HepG2 (cell line): Measurements from ENCODE around the gene RDH14. TPM values are rescaled to one million over a fixed set of nuclear protein-coding genes. Genes with fewer than 3 reads are reported as not detected.

ENCODE experiments used
- ATAC-seq: fragments of 200-7000 bp; cut with Tn5 transposase; 3 replicates; pipeline ENCODE4 v1.9.1; 2020; ENCODE audit warnings: mild to moderate bottlenecking, moderate library complexity
- BruUV-seq: library from RNA; stranded (reverse); fragments of 400-500 nt; replicated peaks from 2 replicates; lab custom pipeline; 2021; lab: Mats Ljungman, UMichigan
- CTCF ChIA-PET: fragments of 300-600 bp; formaldehyde crosslinking; extraction: SDS; loops from one replicate; lab custom pipeline; 2021; ENCODE audit warnings: low total read pairs, inconsistent platforms, low intra/inter-chr PET ratio; lab: Yijun Ruan, JAX
- POLR2A ChIA-PET: fragments of 350-600 bp; sonication (Branson Sonifier 250); formaldehyde crosslinking; loops from one replicate; lab custom pipeline; 2020; ENCODE audit warnings: antibody characterized with exemption, inconsistent platforms; lab: Yijun Ruan, JAX
- DNase-seq: peaks from one replicate; pipeline ENCODE4 v3.0.0-alpha.2; 2015; ENCODE audit warnings: low spot score
- FAIRE-seq: peaks from 3 replicates; lab custom pipeline; 2011; peaks lifted over from hg19 to GRCh38; lab: Jason Lieb, UNC
- H2AFZ ChIP-seq: one replicate; pipeline ENCODE4 v1.6.1; 2011; ENCODE audit warnings: low read length, inconsistent platforms
- H3K27ac ChIP-seq: fragments of 300-600 bp; 3 replicates; pipeline ENCODE4 v1.8.0; 2011; ENCODE audit warnings: mixed run types, mild to moderate bottlenecking, mixed read lengths, low read length, inconsistent platforms; ENCODE audit not compliant: insufficient read depth; ENCODE audit errors: extremely low read length
- H3K27me3 ChIP-seq, 2 experiments: fragments of 200-600 bp in 1 of 2; 2 replicates in 1 of 2; 3 replicates in 1 of 2; pipeline versions ENCODE4 v1.6.0 to v1.8.0; 2011; ENCODE audit warnings: low read length in 2 of 2, mild to moderate bottlenecking in 2 of 2, moderate library complexity in 2 of 2, inconsistent platforms in 1 of 2; ENCODE audit not compliant: insufficient read depth in 2 of 2, control insufficient read depth in 1 of 2
- H3K36me3 ChIP-seq, 2 experiments: fragments of 200-600 bp in 1 of 2; replicated peaks in 1 of 2; 2 replicates in 1 of 2; 3 replicates in 1 of 2; pipeline versions ENCODE4 v1.5.1 to v1.8.0; 2011; ENCODE audit warnings: low read length in 2 of 2, inconsistent platforms in 1 of 2; ENCODE audit not compliant: insufficient read depth in 2 of 2, control insufficient read depth in 1 of 2
- H3K4me1 ChIP-seq: 2 replicates; pipeline ENCODE4 v1.5.1; 2012; ENCODE audit warnings: low read length, inconsistent platforms; ENCODE audit not compliant: insufficient read depth
- H3K4me2 ChIP-seq: 2 replicates; pipeline ENCODE4 v1.6.0; 2011; ENCODE audit warnings: low read depth, low read length, inconsistent platforms
- H3K4me3 ChIP-seq, 3 experiments: fragments of 200-600 bp in 1 of 3; sonication (generic), shearing (Covaris generic) in 1 of 3; replicated peaks in 1 of 3; 2 replicates each; pipeline ENCODE4 v1.5.1; 2011 to 2016; ENCODE audit warnings: low read length in 3 of 3, inconsistent platforms in 2 of 3, low read depth in 2 of 3, mild to moderate bottlenecking in 2 of 3, control low read depth in 1 of 3, mixed read lengths in 1 of 3; ENCODE audit not compliant: insufficient read depth in 1 of 3
- H3K79me2 ChIP-seq: one replicate; pipeline ENCODE4 v1.6.1; 2011; ENCODE audit warnings: low read length, inconsistent platforms; ENCODE audit not compliant: insufficient read depth
- H3K9ac ChIP-seq: 2 replicates; pipeline ENCODE4 v1.6.0; 2011; ENCODE audit warnings: mild to moderate bottlenecking, low read depth, low read length, inconsistent platforms; ENCODE audit not compliant: insufficient read depth
- H3K9me3 ChIP-seq: 2 replicates; pipeline ENCODE4 v1.5.1; 2012; ENCODE audit warnings: mild to moderate bottlenecking, low read length
- H4K20me1 ChIP-seq: 2 replicates; pipeline ENCODE4 v1.6.0; 2011; ENCODE audit warnings: inconsistent platforms, mild to moderate bottlenecking, low read length, moderate library complexity; ENCODE audit not compliant: insufficient read depth
- ARNT ChIP-seq: fragments of 450-650 bp; IDR thresholded peaks from 2 replicates; pipeline ENCODE4 v1.6.1; 2017
- CREM ChIP-seq, 2 experiments: sonication (generic) in 1 of 2; formaldehyde crosslinking in 1 of 2; IDR thresholded peaks; 2 replicates each; pipeline versions ENCODE4 v1.4.0 to v1.6.1; 2016 to 2020; ENCODE audit warnings: antibody characterized with exemption in 1 of 2, mild to moderate bottlenecking in 1 of 2, missing genetic modification reagents in 1 of 2
- FOXA3 ChIP-seq: IDR thresholded peaks from 2 replicates; pipeline ENCODE4 v1.6.1; 2016; ENCODE audit warnings: missing genetic modification reagents, missing compliant biosample characterization
- FOXP1 ChIP-seq, 2 experiments: fragments of 450-650 bp in 1 of 2; IDR thresholded peaks; 2 replicates each; pipeline ENCODE4 v1.6.1; 2017 to 2018; ENCODE audit warnings: antibody characterized with exemption in 1 of 2
- HHEX ChIP-seq: IDR thresholded peaks from 2 replicates; pipeline ENCODE4 v1.6.1; 2016; ENCODE audit warnings: control low read depth
- HMG20A ChIP-seq: IDR thresholded peaks from 2 replicates; pipeline ENCODE4 v1.6.1; 2016; ENCODE audit warnings: borderline replicate concordance
- HNF4G ChIP-seq, 2 experiments: sonication (generic) in 1 of 2; formaldehyde crosslinking in 1 of 2; IDR thresholded peaks; 2 replicates each; pipeline versions ENCODE4 v1.4.0 to v1.6.1; 2011 to 2020; ENCODE audit warnings: borderline replicate concordance in 2 of 2, low read depth in 2 of 2, mild to moderate bottlenecking in 2 of 2, low read length in 1 of 2, missing genetic modification reagents in 1 of 2, moderate library complexity in 1 of 2
- NFE2 ChIP-seq: sonication (generic); formaldehyde crosslinking; IDR thresholded peaks from 2 replicates; pipeline ENCODE4 v1.4.0; 2020; ENCODE audit warnings: missing genetic modification reagents
- NFIC ChIP-seq: IDR thresholded peaks from 2 replicates; pipeline ENCODE4 v1.6.1; 2012; ENCODE audit warnings: mild to moderate bottlenecking, low read length, inconsistent platforms
- SOX6 ChIP-seq, 2 experiments: fragments of 450-650 bp in 1 of 2; sonication (generic) in 1 of 2; formaldehyde crosslinking in 1 of 2; IDR thresholded peaks; 2 replicates each; pipeline versions ENCODE4 v1.4.0 to v1.6.1; 2017 to 2020; ENCODE audit warnings: antibody characterized with exemption in 1 of 2, mild to moderate bottlenecking in 1 of 2, missing genetic modification reagents in 1 of 2
- STAT5B ChIP-seq: sonication (generic); formaldehyde crosslinking; IDR thresholded peaks from 2 replicates; pipeline ENCODE4 v1.4.0; 2020; ENCODE audit warnings: missing genetic modification reagents
- TCF7 ChIP-seq: sonication (generic); IDR thresholded peaks from 2 replicates; pipeline ENCODE4 v1.6.1; 2016; ENCODE audit warnings: antibody characterized with exemption, low read depth
- ZNF879 ChIP-seq: sonication (generic); formaldehyde crosslinking; IDR thresholded peaks from 2 replicates; pipeline ENCODE4 v1.8.1; 2023; ENCODE audit warnings: missing genetic modification reagents
- WGBS: methylation state at CpG from one replicate; pipeline ENCODE4 v1.1.6; 2017; ENCODE audit warnings: low lambda C conversion rate; 5-methylcytosine and 5-hydroxymethylcytosine counted together
- in situ Hi-C: cut with HindIII; loops from 2 replicates; pipeline ENCODE4 v1.10.0; 2017; ENCODE audit warnings: low pct_unique_long_range_greater_than_20kb; ENCODE audit not compliant: extremely low pct_ligation_motif_present
- intact Hi-C: fragments of 100-400 bp; cut with micrococcal nuclease; formaldehyde crosslinking; loops from one replicate; pipeline ENCODE4 v1.10.0; 2022; ENCODE audit not compliant: unreplicated experiment
- polyA plus RNA-seq, 8 experiments: library from polyadenylated mRNA; depleted of rRNA in 3 of 8; stranded (reverse) in 7 of 8; unstranded in 1 of 8; fragments of >200 nt; fragmentation: Illumina TruSeq in 4 of 8; extraction: Trizol in 4 of 8; gene quantifications; 2 replicates each; pipeline versions ENCODE4 v1.2.1 to v1.2.3, GENCODE V29; 2011 to 2016; ENCODE audit warnings: low read depth in 4 of 8, missing spikeins in 1 of 8, mixed read lengths in 1 of 8; ENCODE audit not compliant: insufficient read depth in 1 of 8
- total RNA-seq, 5 experiments: library from RNA; depleted of rRNA; stranded (reverse); fragments of >200 nt; fragmentation: Illumina TruSeq; extraction: Trizol; gene quantifications; 2 replicates each; pipeline ENCODE4 v1.2.3, GENCODE V29; 2016; ENCODE audit warnings: low read depth in 1 of 5
- TF ChIP-seq, protein P1 (sequence below): sonication (generic); formaldehyde crosslinking; IDR thresholded peaks from 2 replicates; pipeline ENCODE4 v1.5.0; 2020; ENCODE audit warnings: missing genetic modification reagents, mild to moderate bottlenecking, borderline replicate concordance
- TF ChIP-seq, protein P2 (sequence below): sonication (generic); formaldehyde crosslinking; IDR thresholded peaks from 2 replicates; pipeline ENCODE4 v1.8.1; 2023; ENCODE audit warnings: missing genetic modification reagents, mild to moderate bottlenecking, borderline replicate concordance
- TF ChIP-seq, protein P3 (sequence below): IDR thresholded peaks from 2 replicates; pipeline ENCODE4 v1.6.1; 2016; ENCODE audit warnings: low read depth, control low read depth
- TF ChIP-seq, protein P4 (sequence below): sonication (generic); formaldehyde crosslinking; IDR thresholded peaks from 2 replicates; pipeline ENCODE4 v1.9.0; 2022; ENCODE audit warnings: low read depth, missing genetic modification reagents
- TF ChIP-seq, protein P5 (sequence below): sonication (generic); IDR thresholded peaks from 2 replicates; pipeline ENCODE4 v1.6.1; 2016; ENCODE audit warnings: low read depth, borderline replicate concordance

The RDH14 gene
- total and polyA plus RNA-seq, 2 of the 13 experiments (the other 11 are each of a cell fraction or from before 2014, with no cell fraction given), result 27.4 to 39.9 TPM

DNA sequence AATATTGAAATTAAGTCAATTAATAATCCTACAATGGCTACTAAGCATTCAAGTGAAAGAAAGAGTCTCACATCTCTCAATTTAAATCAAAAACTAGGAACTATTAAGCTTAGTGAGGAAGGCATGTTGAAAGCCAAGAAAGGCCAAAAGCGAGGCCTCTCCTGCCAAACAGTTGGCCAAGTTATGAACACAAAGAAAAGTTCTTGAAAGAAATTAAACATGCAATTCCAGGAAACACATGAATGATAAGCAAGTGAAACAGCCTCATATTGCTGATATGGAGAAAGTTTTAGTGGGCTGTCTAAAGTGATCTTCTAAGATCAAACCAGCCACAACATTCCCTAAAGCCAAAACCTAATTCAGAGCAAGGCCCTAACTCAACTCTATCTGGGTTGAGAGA is 11.8 kb downstream of the RDH14 start (continued):
- TF ChIP-seq, protein P1, sequence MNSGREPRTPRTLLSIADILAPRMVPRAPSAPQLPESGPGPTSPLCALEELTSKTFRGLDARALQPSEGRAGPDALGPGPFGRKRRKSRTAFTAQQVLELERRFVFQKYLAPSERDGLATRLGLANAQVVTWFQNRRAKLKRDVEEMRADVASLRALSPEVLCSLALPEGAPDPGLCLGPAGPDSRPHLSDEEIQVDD, result no peak
- no peak for TF ChIP-seq NFE2
- TF ChIP-seq ZNF879 (CRISPR knock-in tag), result no peak
- TF ChIP-seq NFIC, result no peak
- TF ChIP-seq STAT5B (CRISPR knock-in tag), result no peak
- TF ChIP-seq, protein P2, sequence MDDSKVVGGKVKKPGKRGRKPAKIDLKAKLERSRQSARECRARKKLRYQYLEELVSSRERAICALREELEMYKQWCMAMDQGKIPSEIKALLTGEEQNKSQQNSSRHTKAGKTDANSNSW (CRISPR knock-in tag), result no peak

DNA sequence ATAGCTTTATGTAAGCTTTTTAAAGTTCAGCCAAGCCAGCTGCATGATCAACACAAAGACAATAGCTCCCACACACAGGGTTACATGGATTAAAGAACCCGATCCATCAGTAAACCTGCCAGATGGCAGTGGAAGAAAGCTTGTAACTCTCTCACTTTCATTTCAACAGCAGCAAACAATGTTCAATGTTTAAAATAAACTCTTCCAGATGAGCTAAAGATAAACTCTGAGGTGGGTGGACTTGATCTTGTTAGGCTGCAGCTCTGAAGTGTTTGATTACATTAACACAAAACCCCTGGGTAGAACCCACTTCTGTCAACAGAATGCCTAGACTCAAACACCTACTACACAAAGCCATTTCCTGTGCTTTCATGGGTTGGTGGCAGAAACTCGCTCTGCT is 13.9 kb downstream of the RDH14 start:
- FAIRE-seq (no peak), ATAC-seq (peak; percentile 61), DNase-seq (peak; percentile 25)
- no peak overlapping the region for H3K4me2 ChIP-seq
- no peaks in the 10 kb centered on the region for H3K9me3 ChIP-seq
- H4K20me1 ChIP-seq, result no peaks in the 10 kb centered on the region
- H3K27me3 ChIP-seq, result no peaks in the 10 kb centered on the region
- no peak overlapping the region for H3K27ac ChIP-seq
- 5% methylated on average over 2 of the region's 2 CpGs for WGBS
- CTCF ChIA-PET, result no interaction called here
- no TSS peak for BruUV-seq
- intact Hi-C loops (no loop called here), in situ Hi-C loops (no loop called here)
- POLR2A ChIA-PET, result interaction anchor here (1.4 kb wide), 1 partner anchor 13 kb away, joined by 14 read pairs; the partner anchor contains the start of gene RDH14
- no peaks in the 10 kb centered on the region for H3K36me3 ChIP-seq
- peaks cover 11% of the 10 kb centered on the region; the same call in 1 of the 2 replicates for H3K4me1 ChIP-seq
- H3K4me3 ChIP-seq, result no peak overlapping the region
- H3K9ac ChIP-seq, result no peak overlapping the region
- H3K79me2 ChIP-seq, result no peaks in the 10 kb centered on the region
- H2AFZ ChIP-seq, result no peak overlapping the region
- TF ChIP-seq ARNT (no peak), FOXA3 (CRISPR knock-in tag) (peak; percentile 14; the same call in 1 of the 2 replicates), TCF7 (peak; percentile 79), FOXP1 (IDR thresholded peaks at IDR 0.05) (no peak), FOXP1 (CRISPR knock-in tag; IDR thresholded peaks at IDR 0.05) (peak; percentile 40), CREM (IDR thresholded peaks at IDR 0.05) (0 out of 2 replicates have a peak, but pooled peaks have one; percentile 26), CREM (CRISPR knock-in tag; IDR thresholded peaks at IDR 0.05) (no peak), SOX6 (IDR thresholded peaks at IDR 0.05) (no peak), SOX6 (CRISPR knock-in tag; IDR thresholded peaks at IDR 0.05) (peak; percentile 71; the same call in 1 of the 2 replicates), HHEX (CRISPR knock-in tag) (0 out of 2 replicates have a peak, but pooled peaks have one; percentile 22), HMG20A (CRISPR knock-in tag) (peak; percentile 59; the same call in 1 of the 2 replicates), HNF4G (IDR thresholded peaks at IDR 0.05; ENCODE audit: borderline replicate concordance, low read depth, low read length) (no peak), HNF4G (CRISPR knock-in tag; IDR thresholded peaks at IDR 0.05; ENCODE audit: borderline replicate concordance, low read depth) (no peak)
- TF ChIP-seq, protein P3, sequence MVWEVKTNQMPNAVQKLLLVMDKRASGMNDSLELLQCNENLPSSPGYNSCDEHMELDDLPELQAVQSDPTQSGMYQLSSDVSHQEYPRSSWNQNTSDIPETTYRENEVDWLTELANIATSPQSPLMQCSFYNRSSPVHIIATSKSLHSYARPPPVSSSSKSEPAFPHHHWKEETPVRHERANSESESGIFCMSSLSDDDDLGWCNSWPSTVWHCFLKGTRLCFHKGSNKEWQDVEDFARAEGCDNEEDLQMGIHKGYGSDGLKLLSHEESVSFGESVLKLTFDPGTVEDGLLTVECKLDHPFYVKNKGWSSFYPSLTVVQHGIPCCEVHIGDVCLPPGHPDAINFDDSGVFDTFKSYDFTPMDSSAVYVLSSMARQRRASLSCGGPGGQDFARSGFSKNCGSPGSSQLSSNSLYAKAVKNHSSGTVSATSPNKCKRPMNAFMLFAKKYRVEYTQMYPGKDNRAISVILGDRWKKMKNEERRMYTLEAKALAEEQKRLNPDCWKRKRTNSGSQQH, result no peak
- TF ChIP-seq, protein P4, sequence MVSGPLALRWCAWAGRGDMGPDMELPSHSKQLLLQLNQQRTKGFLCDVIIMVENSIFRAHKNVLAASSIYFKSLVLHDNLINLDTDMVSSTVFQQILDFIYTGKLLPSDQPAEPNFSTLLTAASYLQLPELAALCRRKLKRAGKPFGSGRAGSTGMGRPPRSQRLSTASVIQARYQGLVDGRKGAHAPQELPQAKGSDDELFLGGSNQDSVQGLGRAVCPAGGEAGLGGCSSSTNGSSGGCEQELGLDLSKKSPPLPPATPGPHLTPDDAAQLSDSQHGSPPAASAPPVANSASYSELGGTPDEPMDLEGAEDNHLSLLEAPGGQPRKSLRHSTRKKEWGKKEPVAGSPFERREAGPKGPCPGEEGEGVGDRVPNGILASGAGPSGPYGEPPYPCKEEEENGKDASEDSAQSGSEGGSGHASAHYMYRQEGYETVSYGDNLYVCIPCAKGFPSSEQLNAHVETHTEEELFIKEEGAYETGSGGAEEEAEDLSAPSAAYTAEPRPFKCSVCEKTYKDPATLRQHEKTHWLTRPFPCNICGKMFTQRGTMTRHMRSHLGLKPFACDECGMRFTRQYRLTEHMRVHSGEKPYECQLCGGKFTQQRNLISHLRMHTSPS (CRISPR knock-in tag), result peak; percentile 80; the same call in 1 of the 2 replicates
- TF ChIP-seq, protein P5, sequence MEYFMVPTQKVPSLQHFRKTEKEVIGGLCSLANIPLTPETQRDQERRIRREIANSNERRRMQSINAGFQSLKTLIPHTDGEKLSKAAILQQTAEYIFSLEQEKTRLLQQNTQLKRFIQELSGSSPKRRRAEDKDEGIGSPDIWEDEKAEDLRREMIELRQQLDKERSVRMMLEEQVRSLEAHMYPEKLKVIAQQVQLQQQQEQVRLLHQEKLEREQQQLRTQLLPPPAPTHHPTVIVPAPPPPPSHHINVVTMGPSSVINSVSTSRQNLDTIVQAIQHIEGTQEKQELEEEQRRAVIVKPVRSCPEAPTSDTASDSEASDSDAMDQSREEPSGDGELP, result 0 out of 2 replicates have a peak, but pooled peaks have one; percentile 18
